ENCODE results near the gene GPR135. TPM values are rescaled to one million over a fixed set of nuclear protein-coding genes. Genes with fewer than 3 reads are reported as not detected.

Gene GPR135
- total RNA-seq, 1 donor from 2014 or later = 3.5 TPM

DNA sequence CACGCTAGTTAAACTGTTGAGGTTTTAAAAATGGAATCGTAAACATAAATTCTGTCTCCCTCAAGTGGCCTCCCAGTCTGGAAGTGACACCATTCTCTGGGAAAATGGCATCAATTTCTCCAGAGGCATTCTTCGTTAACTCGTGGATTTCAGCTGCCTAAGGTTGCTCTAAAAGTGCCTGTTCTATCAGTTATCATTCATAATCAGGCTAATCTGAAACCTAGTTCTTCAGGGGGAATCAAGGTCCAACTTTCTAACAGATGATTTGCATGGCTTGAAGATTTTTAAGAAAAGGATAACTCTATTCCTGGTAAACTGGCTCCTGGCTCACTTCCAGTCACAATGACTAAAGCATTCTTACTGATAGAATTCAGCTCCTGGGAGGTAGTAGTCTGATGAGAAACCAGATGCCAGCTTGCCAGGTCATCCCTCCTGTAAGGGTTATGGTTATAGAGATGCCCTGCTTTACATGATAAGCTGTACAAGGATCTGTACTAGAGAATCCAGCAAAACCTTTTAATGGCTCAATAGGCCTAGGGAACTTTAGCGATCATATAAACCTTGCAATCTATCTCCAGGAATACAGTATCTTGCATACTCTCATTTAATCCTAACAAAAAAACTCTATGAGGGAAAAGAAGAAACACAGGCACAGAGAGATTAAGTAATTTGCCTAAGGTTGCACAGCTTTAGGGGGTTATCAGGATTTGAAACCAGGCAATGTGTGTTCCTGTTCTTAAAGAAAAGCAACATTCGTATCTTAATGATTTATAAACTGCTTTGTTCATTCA lies 17.6 kb upstream of the GPR135 start:
- DNase-seq (ENCODE audit: extremely low spot score, unreplicated experiment) = no peak
- Mint-ChIP-seq H3K9me3 (ENCODE audit: unreplicated experiment) (no peaks in the 10 kb centered on the region), H3K27ac (ENCODE audit: unreplicated experiment) (peak overlapping the region; percentile 96), H3K27me3 (ENCODE audit: unreplicated experiment) (no peaks in the 10 kb centered on the region), H3K4me3 (ENCODE audit: unreplicated experiment) (peak overlapping the region; percentile 93), H3K4me1 (ENCODE audit: unreplicated experiment) (peaks cover 57% of the 10 kb centered on the region), H3K36me3 (ENCODE audit: unreplicated experiment) (peaks cover 17% of the 10 kb centered on the region)
- TF ChIP-seq, protein P1, sequence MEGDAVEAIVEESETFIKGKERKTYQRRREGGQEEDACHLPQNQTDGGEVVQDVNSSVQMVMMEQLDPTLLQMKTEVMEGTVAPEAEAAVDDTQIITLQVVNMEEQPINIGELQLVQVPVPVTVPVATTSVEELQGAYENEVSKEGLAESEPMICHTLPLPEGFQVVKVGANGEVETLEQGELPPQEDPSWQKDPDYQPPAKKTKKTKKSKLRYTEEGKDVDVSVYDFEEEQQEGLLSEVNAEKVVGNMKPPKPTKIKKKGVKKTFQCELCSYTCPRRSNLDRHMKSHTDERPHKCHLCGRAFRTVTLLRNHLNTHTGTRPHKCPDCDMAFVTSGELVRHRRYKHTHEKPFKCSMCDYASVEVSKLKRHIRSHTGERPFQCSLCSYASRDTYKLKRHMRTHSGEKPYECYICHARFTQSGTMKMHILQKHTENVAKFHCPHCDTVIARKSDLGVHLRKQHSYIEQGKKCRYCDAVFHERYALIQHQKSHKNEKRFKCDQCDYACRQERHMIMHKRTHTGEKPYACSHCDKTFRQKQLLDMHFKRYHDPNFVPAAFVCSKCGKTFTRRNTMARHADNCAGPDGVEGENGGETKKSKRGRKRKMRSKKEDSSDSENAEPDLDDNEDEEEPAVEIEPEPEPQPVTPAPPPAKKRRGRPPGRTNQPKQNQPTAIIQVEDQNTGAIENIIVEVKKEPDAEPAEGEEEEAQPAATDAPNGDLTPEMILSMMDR (IDR thresholded peaks at IDR 0.05) = no peak

DNA sequence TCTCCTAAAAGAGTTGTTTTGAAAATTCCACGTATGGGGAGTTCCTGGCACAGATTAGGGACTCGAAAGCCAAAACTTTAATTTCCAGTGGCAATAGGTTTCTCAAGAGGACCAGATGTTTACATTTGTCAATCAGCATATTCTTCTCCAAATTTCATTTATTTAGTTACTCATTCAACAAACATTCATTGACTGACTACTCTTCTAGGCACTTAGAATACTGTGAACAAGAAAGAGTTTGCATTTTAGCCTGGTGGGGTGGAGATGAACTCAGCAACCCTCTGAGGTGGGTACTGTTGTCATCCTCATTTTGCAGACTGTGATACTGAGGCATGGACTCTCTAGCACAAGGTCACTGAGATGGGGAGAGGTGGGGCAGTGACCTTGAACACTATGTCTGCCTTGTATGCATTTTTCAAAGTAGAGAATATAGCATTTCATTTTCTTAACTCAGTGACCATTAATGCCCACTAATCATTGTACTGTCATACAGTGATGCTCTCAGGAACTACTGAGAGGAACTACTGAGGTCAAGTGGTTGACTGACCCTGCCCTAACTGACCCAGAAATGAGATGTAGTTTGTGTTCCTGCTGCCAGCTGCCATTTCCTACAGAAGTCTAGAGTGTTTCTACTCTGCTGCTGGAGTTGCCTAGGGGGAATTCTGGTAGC lies 16.8 kb upstream of the GPR135 start:
- TF ChIP-seq, protein P1 (IDR thresholded peaks at IDR 0.05) = no peak
- Mint-ChIP-seq H3K36me3 (ENCODE audit: unreplicated experiment) (peaks cover 19% of the 10 kb centered on the region), H3K4me1 (ENCODE audit: unreplicated experiment) (peaks cover 53% of the 10 kb centered on the region), H3K27me3 (ENCODE audit: unreplicated experiment) (no peaks in the 10 kb centered on the region), H3K27ac (ENCODE audit: unreplicated experiment) (peak overlapping the region; percentile 96), H3K9me3 (ENCODE audit: unreplicated experiment) (no peaks in the 10 kb centered on the region), H3K4me3 (ENCODE audit: unreplicated experiment) (peak overlapping the region; percentile 93)
- DNase-seq (ENCODE audit: extremely low spot score, unreplicated experiment) = no peak

DNA sequence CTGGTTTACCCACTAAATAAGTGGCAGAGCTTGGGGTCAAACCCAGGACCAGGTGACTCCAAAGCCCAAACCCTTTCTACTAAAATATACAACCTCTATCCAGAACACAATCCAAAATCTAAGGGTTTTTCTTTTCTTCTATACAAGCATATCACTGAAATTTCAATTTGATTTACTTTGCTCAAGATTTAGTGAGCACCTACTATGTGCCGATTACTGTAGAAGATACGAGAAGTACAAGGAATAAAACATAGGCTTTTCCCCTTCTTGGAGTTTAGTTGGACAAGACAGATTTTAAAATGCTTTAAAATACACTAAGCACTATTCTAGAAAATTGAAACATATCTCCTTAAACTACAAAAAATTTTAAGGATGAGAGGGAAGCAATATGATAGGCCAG lies 16.2 kb upstream of the GPR135 start:
- Mint-ChIP-seq H3K36me3 (ENCODE audit: unreplicated experiment) (peaks cover 16% of the 10 kb centered on the region), H3K4me3 (ENCODE audit: unreplicated experiment) (no peak overlapping the region), H3K4me1 (ENCODE audit: unreplicated experiment) (peaks cover 50% of the 10 kb centered on the region), H3K27me3 (ENCODE audit: unreplicated experiment) (no peaks in the 10 kb centered on the region), H3K27ac (ENCODE audit: unreplicated experiment) (peak overlapping the region; percentile 96), H3K9me3 (ENCODE audit: unreplicated experiment) (no peaks in the 10 kb centered on the region)
- TF ChIP-seq, protein P1 (IDR thresholded peaks at IDR 0.05) = no peak
- no peak for DNase-seq (ENCODE audit: extremely low spot score, unreplicated experiment)

DNA sequence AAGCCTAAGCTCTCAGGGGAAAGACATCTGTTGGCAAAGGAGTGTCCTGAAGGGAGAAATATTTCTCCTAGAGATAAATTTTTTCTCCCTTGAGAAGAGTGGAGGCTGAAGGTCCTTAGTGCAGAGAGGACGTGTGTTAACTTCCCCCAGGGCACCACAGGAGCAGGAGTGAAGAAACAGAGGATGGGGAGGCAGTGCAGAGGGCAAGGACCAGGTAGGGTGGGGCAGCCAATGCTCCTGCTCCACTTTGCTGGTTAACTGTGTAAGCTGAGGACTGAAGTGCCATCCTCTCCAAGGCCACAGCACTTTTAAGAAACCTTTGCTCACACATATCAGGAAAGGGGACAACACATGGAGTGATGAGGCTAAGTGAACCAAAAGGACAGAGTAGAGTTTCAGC lies 15.0 kb upstream of the GPR135 start:
- H3K36me3 Mint-ChIP-seq (ENCODE audit: unreplicated experiment) = peaks cover 16% of the 10 kb centered on the region
- no peaks in the 10 kb centered on the region for H3K27me3 Mint-ChIP-seq (ENCODE audit: unreplicated experiment)
- no peak overlapping the region for H3K4me3 Mint-ChIP-seq (ENCODE audit: unreplicated experiment)
- TF ChIP-seq, protein P1 (IDR thresholded peaks at IDR 0.05) = no peak
- peaks cover 38% of the 10 kb centered on the region for H3K4me1 Mint-ChIP-seq (ENCODE audit: unreplicated experiment)
- DNase-seq (ENCODE audit: extremely low spot score, unreplicated experiment) = no peak
- peak overlapping the region; percentile 63 for H3K27ac Mint-ChIP-seq (ENCODE audit: unreplicated experiment)
- H3K9me3 Mint-ChIP-seq (ENCODE audit: unreplicated experiment) = no peaks in the 10 kb centered on the region

DNA sequence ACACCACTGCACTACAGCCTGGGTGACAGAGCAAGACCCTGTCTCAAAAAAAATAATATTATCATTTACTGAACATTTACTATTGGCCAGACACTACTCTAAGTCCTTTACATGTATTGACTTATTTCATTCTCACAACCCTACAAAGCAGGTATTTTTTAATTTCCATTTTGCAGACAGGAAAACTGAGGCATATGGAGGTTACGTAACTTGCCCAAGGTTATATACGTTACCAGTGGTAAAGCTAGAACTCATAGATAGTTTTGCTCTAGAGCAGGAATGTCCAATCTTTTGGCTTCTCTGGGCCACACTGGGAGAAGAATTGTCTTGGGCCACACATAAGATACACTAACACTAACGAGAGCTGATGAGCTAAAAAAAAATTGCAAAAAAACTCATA lies 13.4 kb upstream of the GPR135 start:
- H3K4me1 Mint-ChIP-seq (ENCODE audit: unreplicated experiment) = peaks cover 37% of the 10 kb centered on the region
- no peak overlapping the region for H3K4me3 Mint-ChIP-seq (ENCODE audit: unreplicated experiment)
- no peak for DNase-seq (ENCODE audit: extremely low spot score, unreplicated experiment)
- H3K9me3 Mint-ChIP-seq (ENCODE audit: unreplicated experiment) = no peaks in the 10 kb centered on the region
- TF ChIP-seq, protein P1 (IDR thresholded peaks at IDR 0.05) = no peak
- H3K27me3 Mint-ChIP-seq (ENCODE audit: unreplicated experiment) = no peaks in the 10 kb centered on the region
- no peak overlapping the region for H3K27ac Mint-ChIP-seq (ENCODE audit: unreplicated experiment)
- peaks cover 25% of the 10 kb centered on the region for H3K36me3 Mint-ChIP-seq (ENCODE audit: unreplicated experiment)
